ENCODE measurements around the gene TAAR8. TPM values are rescaled to one million over a fixed set of nuclear protein-coding genes. Genes with fewer than 3 reads are reported as not detected.

TAAR8 gene
- total and polyA plus RNA-seq, 2 of the 13 experiments (the other 11 are each of a cell fraction or from before 2014, with no cell fraction given) = 0.07 TPM; not detected in 1

DNA sequence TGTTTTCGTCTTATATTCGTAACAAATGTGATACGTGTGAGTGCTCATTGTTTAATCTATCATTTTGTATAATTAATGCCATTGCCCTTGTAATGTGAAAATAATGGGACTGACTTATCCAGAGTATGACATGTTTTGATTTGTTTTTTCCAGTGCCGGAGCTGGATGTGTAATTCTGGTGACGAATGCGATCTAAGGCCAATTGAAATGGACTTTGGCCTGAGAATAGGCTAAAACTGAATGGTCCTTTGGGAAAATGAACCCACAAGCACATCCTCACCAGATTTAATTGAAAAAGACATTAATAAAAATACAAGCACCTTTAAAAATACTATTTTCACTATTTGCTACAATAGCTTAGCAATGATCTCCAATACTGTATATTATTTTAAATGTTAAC is 43.7 kb downstream of the TAAR8 start:
- Histone ChIP-seq H3K4me1 (ENCODE audit: insufficient read depth, low read length) (no peaks in the 10 kb centered on the region), H3K4me3 (replicated peaks in 1 of 3; ENCODE audit: insufficient read depth in 1 of 3, low read depth in 2 of 3, low read length in 3 of 3) (no peak overlapping the region), H3K4me2 (ENCODE audit: low read depth, low read length) (no peak overlapping the region), H3K27ac (ENCODE audit: extremely low read length, insufficient read depth, low read length) (no peak overlapping the region), H3K9ac (ENCODE audit: insufficient read depth, low read depth, low read length) (no peak overlapping the region), H3K9me3 (ENCODE audit: low read length) (no peaks in the 10 kb centered on the region), H3K79me2 (ENCODE audit: insufficient read depth, low read length) (no peaks in the 10 kb centered on the region), H3K36me3 (replicated peaks in 1 of 2; ENCODE audit: control insufficient read depth in 1 of 2, insufficient read depth in 2 of 2, low read length in 2 of 2) (no peaks in the 10 kb centered on the region), H4K20me1 (ENCODE audit: insufficient read depth, low read length) (no peaks in the 10 kb centered on the region), H2AFZ (ENCODE audit: low read length) (no peak overlapping the region), H3K27me3 (ENCODE audit: control insufficient read depth in 1 of 2, insufficient read depth in 2 of 2, low read length in 2 of 2) (no peaks in the 10 kb centered on the region; a peak in 1 of 5 replicates)
- POLR2A ChIA-PET = no interaction called here
- FAIRE-seq = no peak
- TF ChIP-seq ZBTB44 (CRISPR knock-in tag; IDR thresholded peaks at IDR 0.05) (no peak), JUN (CRISPR knock-in tag; IDR thresholded peaks at IDR 0.05) (no peak), IKZF1 (IDR thresholded peaks at IDR 0.05) (no peak), DPF2 (CRISPR knock-in tag; IDR thresholded peaks at IDR 0.05; ENCODE audit: borderline replicate concordance, low read depth) (no peak)
- in situ Hi-C loops (cut with HindIII; ENCODE audit: extremely low pct_ligation_motif_present, low pct_unique_long_range_greater_than_20kb) (no loop called here), intact Hi-C loops (cut with micrococcal nuclease; ENCODE audit: unreplicated experiment) (loop anchor here (5.0 kb wide), 2 partner anchors 46 to 171 kb away; no protein-coding TSS in a partner anchor)
- CTCF ChIA-PET (ENCODE audit: low intra/inter-chr PET ratio, low total read pairs) = no interaction called here
- 20% methylated on average over 6 of the region's 6 CpGs for WGBS (ENCODE audit: low lambda C conversion rate)
- no TSS peak for BruUV-seq (replicated peaks)
- no peak for ATAC-seq
- DNase-seq (ENCODE audit: low spot score) = no peak

DNA sequence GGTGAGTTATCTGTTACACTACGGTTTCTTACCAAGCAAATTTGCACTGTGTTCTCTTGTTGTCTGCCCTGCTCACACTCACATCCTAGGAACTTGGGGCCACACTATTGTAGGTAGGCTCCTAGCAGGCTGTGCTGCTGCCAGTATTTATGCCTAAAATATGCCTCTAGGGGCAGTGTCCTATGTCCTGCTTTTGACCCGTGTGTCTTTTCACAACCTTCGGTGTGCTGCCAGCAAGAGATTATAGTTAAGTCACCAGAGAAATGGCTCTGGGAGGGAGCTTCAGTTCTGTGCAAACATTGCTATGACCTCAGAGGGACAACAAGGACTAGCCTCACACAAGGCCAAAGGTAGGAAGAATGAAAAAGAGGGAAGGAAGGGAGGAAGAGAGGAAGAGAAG is 46.0 kb downstream of the TAAR8 start:
- DNase-seq (ENCODE audit: low spot score) (peak; percentile 57), ATAC-seq (peak; percentile 100), FAIRE-seq (peak; percentile 18)
- BruUV-seq (replicated peaks) = no TSS peak
- ChIA-PET CTCF (ENCODE audit: low intra/inter-chr PET ratio, low total read pairs) (no interaction called here), POLR2A (no interaction called here)
- Histone ChIP-seq H4K20me1 (ENCODE audit: insufficient read depth, low read length) (no peaks in the 10 kb centered on the region), H3K27me3 (ENCODE audit: control insufficient read depth in 1 of 2, insufficient read depth in 2 of 2, low read length in 2 of 2) (no peaks in the 10 kb centered on the region; a peak in 1 of 5 replicates), H3K36me3 (replicated peaks in 1 of 2; ENCODE audit: control insufficient read depth in 1 of 2, insufficient read depth in 2 of 2, low read length in 2 of 2) (no peaks in the 10 kb centered on the region), H3K9ac (ENCODE audit: insufficient read depth, low read depth, low read length) (no peak overlapping the region), H2AFZ (ENCODE audit: low read length) (no peak overlapping the region), H3K79me2 (ENCODE audit: insufficient read depth, low read length) (no peaks in the 10 kb centered on the region), H3K4me2 (ENCODE audit: low read depth, low read length) (no peak overlapping the region), H3K4me1 (ENCODE audit: insufficient read depth, low read length) (no peaks in the 10 kb centered on the region), H3K9me3 (ENCODE audit: low read length) (no peaks in the 10 kb centered on the region), H3K27ac (ENCODE audit: extremely low read length, insufficient read depth, low read length) (no peak overlapping the region), H3K4me3 (replicated peaks in 1 of 3; ENCODE audit: insufficient read depth in 1 of 3, low read depth in 2 of 3, low read length in 3 of 3) (no peak overlapping the region)
- WGBS (ENCODE audit: low lambda C conversion rate) = 20% methylated on average over 3 of the region's 3 CpGs
- intact Hi-C loops (cut with micrococcal nuclease; ENCODE audit: unreplicated experiment) (loop anchor here (5.0 kb wide), 2 partner anchors 44 to 169 kb away; no protein-coding TSS in a partner anchor), in situ Hi-C loops (cut with HindIII; ENCODE audit: extremely low pct_ligation_motif_present, low pct_unique_long_range_greater_than_20kb) (no loop called here)
- no peak for TF ChIP-seq THAP8 (CRISPR knock-in tag; IDR thresholded peaks at IDR 0.05; ENCODE audit: borderline replicate concordance)
- TF ChIP-seq ZNF432 (CRISPR knock-in tag; IDR thresholded peaks at IDR 0.05; ENCODE audit: borderline replicate concordance) = no peak
- no peak for TF ChIP-seq PAF1 (CRISPR knock-in tag; IDR thresholded peaks at IDR 0.05)
- no peak for TF ChIP-seq ZNF547 (CRISPR knock-in tag; IDR thresholded peaks at IDR 0.05)
- peak; percentile 48 for TF ChIP-seq ZMYM4 (CRISPR knock-in tag; IDR thresholded peaks at IDR 0.05)
- TF ChIP-seq CTCF (CRISPR knock-in tag; IDR thresholded peaks at IDR 0.05) = peak; percentile 56
- peak; percentile 27; the same call in 1 of the 2 replicates for TF ChIP-seq SMC3 (IDR thresholded peaks at IDR 0.05; ENCODE audit: low read length)
- no peak for TF ChIP-seq PHF8 (CRISPR knock-in tag; IDR thresholded peaks at IDR 0.05)
- no peak for TF ChIP-seq REPIN1 (CRISPR knock-in tag; IDR thresholded peaks at IDR 0.05; ENCODE audit: borderline replicate concordance, low read depth)
- peak; percentile 41 for TF ChIP-seq STAG1 (CRISPR knock-in tag; IDR thresholded peaks at IDR 0.05)
- no peak for TF ChIP-seq LCORL (IDR thresholded peaks at IDR 0.05)
- TF ChIP-seq LCORL (CRISPR knock-in tag; IDR thresholded peaks at IDR 0.05) = no peak
- TF ChIP-seq PITX1 (CRISPR knock-in tag; IDR thresholded peaks at IDR 0.05) = no peak
- 0 out of 2 replicates have a peak, but pooled peaks have one; percentile 30 for TF ChIP-seq FOXO1 (CRISPR knock-in tag; IDR thresholded peaks at IDR 0.05)

All from HepG2 (cell line).